IPS-20b (cell line): ENCODE data around the gene GRIN1.
"Not testable (repeated sequence)": the region's sequence is repeated elsewhere in the genome, so short reads cannot be mapped to it uniquely, and the experiment has no call there.

ENCODE experiments used
- H3K27ac ChIP-seq: one replicate; pipeline ENCODE4 v1.5.1; 2013; ENCODE audit warnings: low read length
- H3K27me3 ChIP-seq: 2 replicates; pipeline ENCODE4 v1.6.1; 2013; ENCODE audit warnings: mild to moderate bottlenecking, low read length, inconsistent platforms; ENCODE audit not compliant: insufficient read depth
- H3K36me3 ChIP-seq: 2 replicates; pipeline ENCODE4 v1.6.1; 2013; ENCODE audit warnings: low read depth, mild to moderate bottlenecking, inconsistent platforms, low read length, moderate library complexity; ENCODE audit not compliant: insufficient read depth
- H3K4me1 ChIP-seq: 2 replicates; pipeline ENCODE4 v1.6.1; 2013; ENCODE audit warnings: mild to moderate bottlenecking, control low read depth, inconsistent platforms, low read length, moderate library complexity; ENCODE audit not compliant: insufficient read depth
- H3K4me3 ChIP-seq: 2 replicates; pipeline ENCODE4 v1.5.1; 2013; ENCODE audit warnings: mild to moderate bottlenecking, low read length, inconsistent platforms
- H3K9ac ChIP-seq: 2 replicates; pipeline ENCODE4 v1.6.1; 2013; ENCODE audit warnings: low read depth, mild to moderate bottlenecking, inconsistent platforms, low read length, moderate library complexity
- H3K9me3 ChIP-seq: 2 replicates; pipeline ENCODE4 v1.6.1; 2013; ENCODE audit warnings: mild to moderate bottlenecking, low read depth, low read length, inconsistent platforms; ENCODE audit not compliant: insufficient read depth

GRIN1 gene

DNA sequence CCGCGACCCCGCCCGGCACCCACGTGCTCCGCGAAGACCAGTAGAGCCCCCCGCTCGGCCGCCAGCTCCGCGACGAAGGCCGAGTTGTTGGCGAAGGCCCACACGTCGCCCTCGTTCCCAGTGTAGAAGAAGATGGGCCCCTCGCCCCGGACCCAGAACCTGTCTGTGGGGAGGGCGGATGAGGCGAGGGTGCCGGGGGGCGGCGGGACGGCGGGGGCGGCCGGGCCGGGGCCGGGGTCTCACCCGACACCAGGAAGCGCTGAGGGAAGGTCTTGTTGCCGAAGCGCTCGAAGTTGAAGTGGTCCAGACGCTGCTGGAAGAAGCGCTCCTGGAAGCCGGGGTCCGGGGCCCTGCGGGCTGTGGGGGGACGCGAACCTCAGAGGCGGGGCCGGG lies 24.7 kb upstream of the GRIN1 start:
- H3K4me3 ChIP-seq: peak overlapping the region; percentile 42; the same call in 1 of the 2 replicates
- peaks cover 53% of the 10 kb centered on the region for H3K27me3 ChIP-seq
- no peak overlapping the region for H3K9ac ChIP-seq
- H3K9me3 ChIP-seq: no peaks in the 10 kb centered on the region
- H3K27ac ChIP-seq: no peak overlapping the region
- no peaks in the 10 kb centered on the region for H3K36me3 ChIP-seq
- no peaks in the 10 kb centered on the region for H3K4me1 ChIP-seq

DNA sequence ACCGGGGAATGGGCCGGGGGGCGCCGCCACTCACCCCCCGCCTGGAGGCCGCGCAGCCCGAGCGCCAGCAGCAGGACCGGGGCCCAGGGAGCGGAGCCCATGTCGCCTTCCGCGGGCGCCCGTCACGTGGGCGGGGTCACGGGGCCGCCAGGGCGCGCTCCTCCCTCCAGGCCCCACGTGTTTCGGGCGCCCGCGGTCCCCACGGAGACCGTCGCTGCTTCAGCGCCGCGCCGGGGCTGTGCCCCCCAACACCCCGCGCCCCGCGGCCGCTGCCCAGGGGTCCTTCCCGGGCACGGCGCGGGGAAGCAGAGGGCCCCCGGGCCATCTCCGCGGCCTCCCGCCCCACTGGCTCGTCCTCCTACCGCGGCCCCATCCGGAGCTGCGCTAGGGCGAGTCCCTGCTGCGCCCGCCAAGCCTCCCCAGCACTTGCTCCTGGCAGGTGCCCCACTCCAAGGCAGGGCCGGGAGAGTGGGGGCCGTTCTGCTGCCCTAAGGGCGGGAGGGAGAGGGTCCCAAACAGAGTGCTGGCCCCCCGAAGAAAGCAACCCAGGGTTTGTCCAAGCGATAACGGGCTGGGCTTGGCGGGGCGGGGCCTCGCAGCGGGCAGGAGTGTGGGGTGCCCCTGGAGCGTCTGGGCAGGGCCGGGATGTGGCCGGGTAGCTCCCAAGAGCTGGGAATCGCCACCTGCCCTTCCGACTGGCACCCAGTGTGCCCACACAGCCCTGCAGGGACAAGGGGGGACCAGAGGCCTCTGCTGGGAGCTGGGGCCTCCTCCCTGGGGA lies 24.2 kb upstream of the GRIN1 start, which contains the start of gene DPP7:
DPP7 (minus strand) TSS at position 121 of the 781 bp plus-strand sequence; CDS start at position 101, 20 bp downstream.
- H3K27me3 ChIP-seq: peaks cover 53% of the 10 kb centered on the region
- H3K4me3 ChIP-seq: peak within 1 kb of the TSS; percentile 42; the same call in 1 of the 2 replicates
- H3K4me1 ChIP-seq: no peaks in the 10 kb centered on the region
- no peaks in the 10 kb centered on the region for H3K9me3 ChIP-seq
- H3K36me3 ChIP-seq: no peaks in the 10 kb centered on the region
- H3K9ac ChIP-seq: no peak within 1 kb of the TSS
- no peak within 1 kb of the TSS for H3K27ac ChIP-seq

DNA sequence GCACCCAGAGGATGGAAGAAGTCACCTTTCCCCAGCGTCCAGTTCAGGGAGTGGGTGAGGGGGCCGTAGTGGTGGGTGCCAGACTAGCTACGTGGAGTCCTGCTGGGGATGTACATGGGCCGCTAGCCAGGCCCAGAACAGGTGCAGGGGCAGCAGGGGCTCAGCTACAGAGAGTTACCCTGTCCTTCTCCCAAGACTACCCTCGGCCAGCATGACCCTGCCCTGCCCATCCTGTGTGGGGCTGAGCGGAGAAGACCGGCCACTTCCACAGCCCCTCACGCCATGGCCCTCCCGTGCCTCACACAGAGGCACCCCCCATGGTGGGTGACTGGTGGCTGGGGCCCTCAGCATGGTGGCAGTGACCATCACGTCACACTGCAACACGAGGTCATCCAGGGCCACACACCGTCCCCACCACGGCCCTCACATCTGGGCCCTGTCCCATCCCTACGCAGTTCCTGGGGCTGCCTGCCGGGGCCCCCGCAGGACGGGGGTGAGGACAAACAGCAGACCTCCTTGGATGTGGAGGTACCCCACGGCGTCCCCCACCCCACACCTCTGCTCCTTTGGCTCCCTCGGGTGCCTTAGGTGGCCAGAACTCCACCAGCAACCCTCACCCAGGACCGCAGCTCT lies 23.4 kb upstream of the GRIN1 start:
- no peak overlapping the region for H3K9ac ChIP-seq
- peaks cover 53% of the 10 kb centered on the region for H3K27me3 ChIP-seq
- no peaks in the 10 kb centered on the region for H3K4me1 ChIP-seq
- no peak overlapping the region for H3K4me3 ChIP-seq
- no peaks in the 10 kb centered on the region for H3K36me3 ChIP-seq
- H3K27ac ChIP-seq: no peak overlapping the region
- H3K9me3 ChIP-seq: no peaks in the 10 kb centered on the region

DNA sequence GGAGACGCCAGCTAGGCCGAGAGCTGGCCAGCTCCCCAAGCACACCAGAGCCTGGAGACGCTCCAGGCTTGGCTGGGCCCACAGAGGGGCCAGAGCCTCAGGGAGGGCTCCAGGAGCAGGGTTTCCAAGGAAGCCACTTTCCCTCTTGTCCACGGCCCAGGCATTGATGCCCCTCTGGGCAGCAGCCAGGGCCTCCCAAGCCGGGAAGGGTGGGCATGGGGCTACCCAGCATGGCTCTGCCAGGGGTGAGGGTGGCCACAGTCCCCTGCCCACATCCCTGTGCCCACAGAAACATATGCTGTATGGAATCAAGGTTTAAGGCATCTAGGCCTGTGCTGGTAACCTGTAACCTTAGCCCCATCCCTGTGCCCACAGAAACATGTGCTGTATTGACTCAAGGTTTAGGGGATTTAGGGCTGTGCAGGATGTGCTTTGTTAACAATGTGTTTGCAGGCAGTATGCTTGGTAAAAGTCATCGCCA lies 22.9 kb upstream of the GRIN1 start:
- Histone ChIP-seq H3K9me3 (no peaks in the 10 kb centered on the region), H3K9ac (no peak overlapping the region), H3K36me3 (no peaks in the 10 kb centered on the region), H3K27ac (no peak overlapping the region), H3K4me3 (no peak overlapping the region), H3K4me1 (no peaks in the 10 kb centered on the region), H3K27me3 (peaks cover 53% of the 10 kb centered on the region)

DNA sequence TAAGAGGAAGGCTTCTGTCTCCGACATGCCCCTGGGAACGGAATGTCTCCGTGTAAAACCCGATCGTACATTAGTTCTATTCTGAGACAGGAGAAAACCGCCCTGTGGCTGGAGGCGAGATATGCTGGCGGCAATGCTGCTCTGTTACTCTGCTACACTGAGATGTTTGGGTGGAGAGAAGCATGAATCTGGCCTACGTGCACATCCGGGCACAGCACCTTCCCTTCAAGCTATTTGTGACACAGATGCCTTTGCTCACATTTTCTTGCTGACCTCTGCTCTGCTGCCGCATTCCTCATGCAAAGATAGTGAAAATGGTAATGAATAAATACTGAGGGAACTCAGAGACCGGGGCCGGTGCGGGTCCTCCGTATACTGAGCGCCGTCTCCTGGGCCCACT lies 22.2 kb upstream of the GRIN1 start:
- peaks cover 53% of the 10 kb centered on the region for H3K27me3 ChIP-seq
- no peak overlapping the region for H3K4me3 ChIP-seq
- H3K9me3 ChIP-seq: no peaks in the 10 kb centered on the region
- no peak overlapping the region for H3K9ac ChIP-seq
- H3K36me3 ChIP-seq: no peaks in the 10 kb centered on the region
- H3K27ac ChIP-seq: no peak overlapping the region
- no peaks in the 10 kb centered on the region for H3K4me1 ChIP-seq

DNA sequence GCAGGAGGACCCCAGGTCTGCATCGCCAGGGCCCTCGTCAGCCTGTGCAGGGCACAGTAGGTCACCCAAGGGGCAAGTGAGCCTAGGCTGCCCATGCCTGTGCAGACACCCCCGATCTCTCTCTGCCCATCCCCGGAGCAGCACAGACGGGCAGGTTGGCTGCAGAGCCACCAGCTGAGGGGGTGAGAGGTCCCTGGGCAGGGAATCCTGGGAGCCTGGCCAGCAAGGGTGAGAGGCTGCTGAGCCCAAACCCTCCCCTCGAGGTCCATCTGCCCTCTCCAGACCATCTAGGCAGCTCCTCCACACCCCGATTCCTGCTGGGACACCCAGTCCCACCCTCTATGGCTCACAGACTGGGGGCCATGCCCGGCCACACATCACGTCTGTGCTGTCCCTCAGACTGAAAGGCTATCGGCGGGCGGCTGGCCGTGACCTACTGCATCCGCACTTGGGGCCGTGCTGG lies 21.7 kb upstream of the GRIN1 start:
- Histone ChIP-seq H3K4me1 (no peaks in the 10 kb centered on the region), H3K36me3 (no peaks in the 10 kb centered on the region), H3K27me3 (peaks cover 53% of the 10 kb centered on the region), H3K9ac (no peak overlapping the region), H3K4me3 (no peak overlapping the region), H3K9me3 (no peaks in the 10 kb centered on the region), H3K27ac (no peak overlapping the region)

DNA sequence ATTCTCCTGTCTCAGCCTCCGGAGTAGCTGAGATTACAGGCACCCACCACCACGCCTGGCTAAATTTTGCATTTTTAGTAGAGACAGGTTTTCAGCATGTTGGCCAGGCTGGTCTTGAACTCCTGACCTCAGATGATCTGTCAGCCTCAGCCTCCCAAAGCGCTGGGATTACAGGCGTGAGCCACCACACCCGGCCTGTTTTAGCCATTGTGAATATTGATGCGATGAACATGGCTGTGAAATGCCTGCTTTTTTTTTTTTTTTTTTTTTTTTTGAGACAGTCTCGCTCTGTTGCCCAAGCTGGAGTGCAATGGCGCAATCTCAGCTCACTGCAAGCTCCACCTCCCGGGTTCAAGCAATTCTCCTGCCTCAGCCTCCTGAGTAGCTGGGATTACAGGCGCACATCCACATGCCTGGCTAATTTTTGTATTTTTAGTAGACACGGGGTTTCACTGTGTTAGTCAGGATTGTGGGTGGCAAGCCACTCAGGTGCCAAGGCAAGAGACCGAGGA lies 20.8 kb upstream of the GRIN1 start:
- peaks cover 46% of the 10 kb centered on the region for H3K27me3 ChIP-seq
- H3K9ac ChIP-seq, H3K9me3 ChIP-seq, H3K4me1 ChIP-seq, H3K4me3 ChIP-seq, H3K36me3 ChIP-seq, H3K27ac ChIP-seq: not testable (repeated sequence)

DNA sequence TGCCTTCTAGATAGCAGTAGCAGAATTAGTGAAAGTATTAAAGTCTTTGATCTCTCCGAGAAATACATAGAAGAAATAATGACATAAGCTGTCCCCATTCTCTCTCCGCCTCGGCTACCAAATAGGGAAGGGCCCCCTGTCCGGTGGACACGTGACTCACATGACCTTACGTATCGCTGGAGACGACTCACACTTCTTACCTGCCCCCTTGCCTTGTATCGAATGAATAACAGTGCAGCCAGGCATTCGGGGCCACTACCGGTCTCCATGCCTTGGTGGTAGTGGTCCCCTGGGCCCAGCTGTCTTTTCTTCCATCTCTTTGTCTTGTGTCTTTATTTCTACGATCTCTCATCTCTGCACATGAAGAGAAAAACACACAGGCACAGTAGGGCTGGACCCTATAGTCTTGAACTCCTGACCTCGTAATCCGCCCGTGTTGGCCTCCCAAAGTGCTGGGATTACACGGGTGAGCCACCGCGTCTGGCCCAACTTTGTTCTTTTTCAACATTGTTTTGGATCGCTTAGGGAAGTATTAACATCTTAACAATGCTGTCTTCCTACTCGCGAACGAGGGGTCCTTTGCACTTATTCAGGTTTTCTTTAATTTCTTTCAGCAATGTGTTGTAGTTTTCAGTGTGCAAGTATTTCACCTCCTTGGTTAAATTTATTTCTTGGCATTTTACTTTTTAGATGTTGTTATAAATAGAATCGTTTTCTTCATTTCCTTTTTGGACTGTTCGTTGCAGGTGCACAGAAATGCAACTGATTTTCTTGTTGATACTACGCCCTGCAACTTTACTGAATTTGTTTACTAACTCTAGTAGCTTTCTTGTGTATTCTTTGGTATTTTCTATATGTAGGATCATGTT lies 16.8 kb upstream of the GRIN1 start:
- H3K9me3 ChIP-seq, H3K27me3 ChIP-seq, H3K4me3 ChIP-seq, H3K4me1 ChIP-seq, H3K36me3 ChIP-seq, H3K9ac ChIP-seq, H3K27ac ChIP-seq: not testable (repeated sequence)

DNA sequence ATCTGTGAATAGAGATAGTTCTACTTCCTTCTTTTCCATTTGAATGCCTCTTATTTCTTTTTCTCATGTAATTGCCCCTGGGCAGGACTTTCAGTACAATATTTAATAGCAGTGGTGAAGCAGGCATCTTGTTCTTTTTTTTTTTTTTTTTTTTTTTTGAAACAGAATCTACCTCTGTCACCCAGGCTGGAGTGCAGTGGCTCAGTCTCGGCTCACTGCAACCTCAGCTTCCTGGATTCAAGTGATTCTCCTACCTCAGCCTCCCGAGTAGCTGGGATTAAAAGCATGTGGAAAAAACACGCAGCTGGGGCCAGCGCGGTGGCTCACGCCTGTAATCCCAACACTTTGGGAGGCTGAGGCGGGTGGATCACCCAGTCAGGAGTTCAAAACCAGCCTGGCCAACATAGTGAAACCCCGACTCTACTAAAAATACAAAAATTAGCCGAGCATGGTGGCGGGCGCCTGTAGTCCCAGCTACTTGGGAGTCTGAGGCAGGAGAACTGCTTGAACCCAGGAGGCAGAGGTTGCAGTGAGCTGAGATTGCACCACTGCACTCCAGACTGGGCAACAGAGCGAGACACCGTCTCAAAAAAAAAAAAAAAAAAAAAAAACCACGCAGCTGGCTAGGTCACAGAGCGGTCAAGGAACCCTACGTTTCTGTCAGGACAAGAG lies 16.0 kb upstream of the GRIN1 start:
- not testable (repeated sequence) for H3K4me3 ChIP-seq, H3K27ac ChIP-seq, H3K9me3 ChIP-seq, H3K36me3 ChIP-seq, H3K4me1 ChIP-seq, H3K9ac ChIP-seq, H3K27me3 ChIP-seq

DNA sequence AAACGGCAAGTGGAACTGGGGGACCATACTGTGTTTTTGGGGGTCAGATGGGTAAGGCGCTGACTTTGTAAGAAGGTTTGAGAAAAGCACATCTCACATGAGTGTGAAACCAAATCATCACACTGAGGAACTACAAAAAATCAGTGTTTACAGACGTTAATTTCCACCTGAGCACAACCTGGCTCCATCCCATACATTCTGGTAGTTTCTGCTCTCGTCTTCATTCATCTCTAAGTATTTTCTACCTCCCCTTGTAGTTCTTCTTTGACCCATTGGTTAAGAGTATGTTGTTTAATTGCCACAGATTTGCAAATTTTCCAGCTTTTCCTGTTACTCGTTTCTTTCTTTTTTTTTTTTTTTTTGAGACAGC lies 15.5 kb upstream of the GRIN1 start:
- H3K4me3 ChIP-seq: no peak overlapping the region
- peaks cover 2% of the 10 kb centered on the region for H3K27me3 ChIP-seq
- H3K27ac ChIP-seq: no peak overlapping the region
- no peaks in the 10 kb centered on the region for H3K36me3 ChIP-seq
- H3K9me3 ChIP-seq: no peaks in the 10 kb centered on the region
- H3K9ac ChIP-seq: no peak overlapping the region
- peaks cover 4% of the 10 kb centered on the region; the same call in 1 of the 2 replicates for H3K4me1 ChIP-seq

DNA sequence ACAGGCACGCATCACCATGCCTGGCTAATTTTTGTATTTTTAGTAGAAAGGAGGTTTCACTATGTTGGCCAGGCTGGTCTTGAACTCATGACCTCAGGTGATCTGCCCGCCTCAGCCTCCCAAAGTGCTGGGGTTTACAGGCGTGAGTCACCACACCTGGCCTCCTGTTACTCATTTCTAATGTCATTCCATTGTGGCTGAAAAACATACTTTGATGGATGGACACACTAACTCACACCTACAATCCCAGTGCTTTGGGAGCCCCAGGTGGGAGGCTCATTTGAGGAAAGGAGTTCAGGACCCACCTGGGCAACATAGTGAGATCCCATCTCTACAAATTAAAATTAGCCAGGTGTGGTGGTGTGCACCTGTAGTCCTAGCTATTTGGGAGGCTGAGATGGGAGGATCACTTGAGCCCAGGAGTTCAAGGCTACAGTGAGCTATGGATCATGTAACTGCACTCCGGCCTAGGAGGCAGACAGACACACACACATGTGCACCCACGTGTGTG lies 14.9 kb upstream of the GRIN1 start:
- not testable (repeated sequence) for H3K27ac ChIP-seq, H3K9me3 ChIP-seq, H3K4me1 ChIP-seq, H3K36me3 ChIP-seq, H3K4me3 ChIP-seq, H3K9ac ChIP-seq, H3K27me3 ChIP-seq
